NCI-H1048 (cell line): Measurements from ENCODE around the gene XPO1.
"Not testable (repeated sequence)": the region's sequence is repeated elsewhere in the genome, so short reads cannot be mapped to it uniquely, and the experiment has no call there.

Source experiments
- DNase-seq: peaks from one replicate; lab custom pipeline; 2025; lab: John Stamatoyannopoulos, UW

Gene XPO1, protein sequence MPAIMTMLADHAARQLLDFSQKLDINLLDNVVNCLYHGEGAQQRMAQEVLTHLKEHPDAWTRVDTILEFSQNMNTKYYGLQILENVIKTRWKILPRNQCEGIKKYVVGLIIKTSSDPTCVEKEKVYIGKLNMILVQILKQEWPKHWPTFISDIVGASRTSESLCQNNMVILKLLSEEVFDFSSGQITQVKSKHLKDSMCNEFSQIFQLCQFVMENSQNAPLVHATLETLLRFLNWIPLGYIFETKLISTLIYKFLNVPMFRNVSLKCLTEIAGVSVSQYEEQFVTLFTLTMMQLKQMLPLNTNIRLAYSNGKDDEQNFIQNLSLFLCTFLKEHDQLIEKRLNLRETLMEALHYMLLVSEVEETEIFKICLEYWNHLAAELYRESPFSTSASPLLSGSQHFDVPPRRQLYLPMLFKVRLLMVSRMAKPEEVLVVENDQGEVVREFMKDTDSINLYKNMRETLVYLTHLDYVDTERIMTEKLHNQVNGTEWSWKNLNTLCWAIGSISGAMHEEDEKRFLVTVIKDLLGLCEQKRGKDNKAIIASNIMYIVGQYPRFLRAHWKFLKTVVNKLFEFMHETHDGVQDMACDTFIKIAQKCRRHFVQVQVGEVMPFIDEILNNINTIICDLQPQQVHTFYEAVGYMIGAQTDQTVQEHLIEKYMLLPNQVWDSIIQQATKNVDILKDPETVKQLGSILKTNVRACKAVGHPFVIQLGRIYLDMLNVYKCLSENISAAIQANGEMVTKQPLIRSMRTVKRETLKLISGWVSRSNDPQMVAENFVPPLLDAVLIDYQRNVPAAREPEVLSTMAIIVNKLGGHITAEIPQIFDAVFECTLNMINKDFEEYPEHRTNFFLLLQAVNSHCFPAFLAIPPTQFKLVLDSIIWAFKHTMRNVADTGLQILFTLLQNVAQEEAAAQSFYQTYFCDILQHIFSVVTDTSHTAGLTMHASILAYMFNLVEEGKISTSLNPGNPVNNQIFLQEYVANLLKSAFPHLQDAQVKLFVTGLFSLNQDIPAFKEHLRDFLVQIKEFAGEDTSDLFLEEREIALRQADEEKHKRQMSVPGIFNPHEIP (N-terminal part only)

DNA sequence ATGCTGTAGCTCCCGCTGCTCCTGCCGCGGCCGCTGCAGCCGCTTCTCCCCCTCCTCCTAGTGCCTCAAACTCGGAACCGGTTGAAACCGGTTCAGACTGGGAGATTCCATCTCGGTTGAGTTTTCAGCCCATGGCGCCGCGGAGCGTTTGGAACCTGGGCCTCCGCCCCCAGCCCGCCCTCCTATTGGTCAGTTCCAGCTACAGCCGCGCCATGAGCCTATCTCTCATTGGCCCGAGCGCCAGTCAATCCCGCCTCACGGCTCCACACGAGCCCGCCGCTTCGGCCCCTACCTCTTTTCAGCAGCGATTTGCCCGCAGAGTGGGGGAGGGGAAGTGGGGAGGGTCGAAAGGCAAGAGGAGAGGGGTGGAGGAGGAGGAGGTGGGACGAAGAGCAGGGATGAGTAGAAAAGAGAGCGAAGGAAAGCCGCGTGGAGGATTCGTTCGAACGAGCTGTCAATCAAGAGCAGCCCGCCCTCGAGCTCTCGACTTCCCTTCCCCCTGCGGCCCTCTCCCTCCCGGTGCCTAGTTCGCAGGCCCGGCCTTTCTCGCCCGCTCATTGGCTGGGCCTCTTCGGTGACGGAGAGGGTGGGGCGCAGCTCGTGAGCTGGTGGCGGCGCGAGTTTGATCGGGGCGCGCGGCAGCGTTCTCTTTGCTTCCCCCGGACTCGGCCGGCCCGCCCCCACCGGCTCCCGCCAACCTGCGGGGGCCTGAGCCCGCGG, at the start of gene XPO1:
Gene XPO1, minus strand, starts transcription at position 157 of the 720 bp plus-strand sequence. CDS start 4,459 bp downstream, outside the sequence.
- DNase-seq: peak; percentile 99

DNA sequence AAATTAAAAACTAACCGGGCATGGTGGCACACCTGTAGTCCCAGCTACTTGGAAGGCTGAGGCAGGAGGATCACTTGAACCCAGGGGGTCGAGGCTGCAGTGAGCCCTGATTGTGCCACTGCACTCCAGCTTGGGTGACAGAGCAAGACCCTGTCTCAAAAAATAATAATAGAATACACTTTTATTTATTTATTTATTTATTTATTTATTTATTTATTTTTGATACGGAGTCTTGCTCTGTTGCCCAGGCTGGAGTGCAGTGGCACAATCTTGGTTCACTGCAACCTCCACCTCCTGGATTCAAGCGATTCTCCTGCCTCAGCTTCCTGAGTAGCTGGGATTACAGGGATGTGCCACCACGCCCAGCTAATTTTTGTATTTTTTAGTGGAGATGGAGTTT, 48.8 kb upstream of the XPO1 start:
- not testable (repeated sequence) for DNase-seq

DNA sequence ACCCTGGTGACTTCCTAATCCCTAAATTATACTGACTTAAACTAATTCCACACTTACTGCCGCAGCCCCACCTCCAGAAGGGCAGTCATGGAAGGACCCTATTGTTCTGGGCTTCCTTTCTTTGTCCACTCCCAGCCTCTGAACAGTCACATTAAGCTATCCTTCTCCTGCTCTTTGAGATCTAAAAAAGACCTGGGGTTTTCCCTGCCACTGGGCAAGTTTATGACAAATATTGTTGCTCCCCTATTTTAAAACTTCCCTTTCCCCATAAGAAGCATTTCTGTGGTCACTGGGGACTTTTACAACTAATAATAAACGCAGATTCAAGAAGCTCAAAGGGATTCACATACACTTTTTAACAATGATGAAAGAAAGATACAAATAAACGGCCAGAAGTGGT, 47.2 kb upstream of the XPO1 start:
- DNase-seq: no peak

DNA sequence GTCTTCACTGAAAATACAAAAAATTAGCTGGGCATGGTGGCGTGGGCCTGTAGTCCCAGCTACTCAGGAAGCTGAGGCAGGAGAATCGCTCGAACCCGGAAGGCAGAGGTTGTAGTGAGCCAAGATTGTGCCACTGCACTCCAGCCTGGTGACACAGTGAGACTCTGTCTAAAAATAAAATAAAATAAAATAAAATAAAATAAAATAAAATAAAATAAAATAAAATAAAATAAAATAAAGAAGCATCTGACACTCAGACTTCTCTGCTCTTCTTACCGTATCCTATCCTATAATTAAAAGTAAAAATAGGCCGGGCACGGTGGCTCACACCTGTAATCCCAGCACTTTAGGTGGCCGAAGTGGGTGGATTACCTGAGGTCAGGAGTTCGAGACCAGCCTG, 46.2 kb upstream of the XPO1 start:
- DNase-seq: not testable (repeated sequence)

DNA sequence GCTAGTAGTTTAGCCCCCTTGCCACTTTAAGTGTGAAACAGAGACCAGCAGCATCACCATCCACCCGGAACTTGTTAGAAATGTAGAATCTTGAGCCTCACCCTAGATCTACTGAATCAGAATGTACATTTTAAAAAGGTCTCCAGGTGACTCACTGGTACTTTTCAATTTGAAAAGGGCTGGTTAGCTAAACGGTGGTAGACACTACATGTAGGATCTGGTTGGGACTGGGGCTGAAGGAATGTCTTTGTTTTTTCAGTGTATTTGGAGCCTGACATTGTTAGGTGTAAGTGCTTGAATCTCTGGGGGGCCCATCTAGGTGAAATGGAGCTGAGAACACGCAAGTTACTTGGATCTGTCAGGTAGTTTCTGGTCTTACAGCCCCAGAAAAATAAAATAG, 44.0 kb upstream of the XPO1 start:
- DNase-seq: no peak

DNA sequence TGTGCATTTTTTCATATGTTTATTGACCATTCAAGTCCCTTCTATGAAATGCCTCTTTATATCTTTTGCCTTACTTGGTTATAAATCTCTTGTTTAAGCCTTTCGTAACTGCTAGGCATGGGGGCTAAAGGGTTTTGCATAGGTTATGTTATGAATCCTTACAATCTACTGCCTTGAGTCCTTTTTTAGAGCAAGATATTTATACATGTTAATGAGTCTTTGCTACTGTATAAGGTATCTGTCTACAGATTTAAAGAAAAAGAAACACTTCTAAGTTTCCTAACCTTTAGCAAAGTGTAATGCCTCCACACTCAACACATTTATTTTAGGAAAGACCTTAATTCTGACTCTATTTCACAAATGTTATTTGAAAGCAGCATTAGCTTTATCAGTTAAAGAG, 43.6 kb upstream of the XPO1 start:
- no peak for DNase-seq

DNA sequence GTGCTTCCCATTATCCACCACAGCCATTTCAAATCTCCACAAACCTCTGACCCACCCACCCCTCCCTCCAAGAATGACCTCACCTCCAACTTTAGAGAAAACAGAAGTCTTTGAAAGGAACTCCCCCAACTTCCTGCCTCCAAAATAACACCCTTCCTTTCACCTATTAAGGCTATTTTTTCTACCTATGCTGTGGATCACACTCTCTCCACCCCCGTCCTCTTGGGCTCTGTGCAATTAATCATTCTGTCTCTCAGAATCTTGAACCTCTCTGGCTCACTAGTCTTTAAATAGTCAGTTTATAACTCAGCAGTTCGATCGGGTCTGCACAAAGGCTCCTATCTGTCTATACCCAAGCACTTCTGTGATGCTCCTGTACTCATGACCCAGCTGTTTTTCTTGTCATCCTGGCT, 37.3 kb upstream of the XPO1 start:
- no peak for DNase-seq

DNA sequence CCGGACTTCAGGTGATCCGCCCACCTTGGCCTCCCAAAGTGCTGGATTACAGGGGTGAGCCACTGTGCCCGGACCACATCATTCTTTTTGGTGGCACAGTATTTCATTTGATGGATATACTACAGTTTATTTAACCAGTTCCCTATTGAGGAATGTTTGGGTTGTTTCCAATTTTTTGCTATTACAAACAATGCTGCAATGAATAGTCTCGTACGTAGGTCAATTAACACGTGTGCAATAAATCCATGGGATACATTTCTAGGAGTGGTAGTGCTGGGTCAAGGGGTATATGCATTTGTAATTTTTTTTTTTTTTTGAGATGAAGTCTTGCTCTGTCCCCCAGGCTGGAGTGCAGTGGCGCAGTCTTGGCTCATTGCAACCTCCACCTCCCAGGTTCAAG, 28.4 kb upstream of the XPO1 start:
- no peak for DNase-seq

DNA sequence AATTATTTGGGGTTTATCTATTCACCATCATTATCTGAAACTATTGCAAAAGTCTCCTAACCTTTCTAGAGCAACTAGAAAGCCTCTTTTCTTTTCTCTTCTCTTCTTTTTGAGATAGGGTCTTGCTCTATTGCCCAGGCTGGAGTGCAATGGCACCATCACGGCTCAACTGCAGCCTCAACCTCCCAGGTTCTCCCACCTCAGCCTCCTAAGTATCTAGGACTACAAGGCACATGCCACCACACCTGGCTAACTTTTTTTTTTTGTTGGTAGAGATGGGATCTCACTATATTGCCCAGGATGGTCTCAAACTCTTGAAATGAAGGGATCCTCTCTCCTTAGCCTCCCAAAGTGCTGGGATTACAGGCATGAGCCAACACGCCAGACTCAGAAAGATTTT, 24.5 kb upstream of the XPO1 start:
- DNase-seq: no peak

DNA sequence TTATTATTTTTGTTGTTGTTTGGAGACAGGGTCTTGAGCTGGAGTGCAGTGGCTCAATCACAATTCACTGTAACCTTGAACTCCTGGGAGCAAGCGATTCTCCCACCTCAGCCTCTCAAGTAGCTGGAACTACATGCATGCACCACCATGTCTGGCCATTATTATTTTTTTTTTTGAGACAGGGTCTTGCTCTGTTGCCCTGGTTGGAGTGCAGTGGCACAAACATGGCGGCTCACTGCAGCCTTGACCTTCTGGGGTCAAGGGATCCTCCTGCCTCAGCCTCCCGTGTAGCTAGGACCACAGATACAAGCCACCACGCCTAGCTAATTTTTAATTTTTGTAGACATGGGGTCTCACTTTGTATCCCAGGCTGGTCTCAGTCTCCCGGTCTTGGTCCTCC, 20.0 kb upstream of the XPO1 start:
- DNase-seq: no peak

DNA sequence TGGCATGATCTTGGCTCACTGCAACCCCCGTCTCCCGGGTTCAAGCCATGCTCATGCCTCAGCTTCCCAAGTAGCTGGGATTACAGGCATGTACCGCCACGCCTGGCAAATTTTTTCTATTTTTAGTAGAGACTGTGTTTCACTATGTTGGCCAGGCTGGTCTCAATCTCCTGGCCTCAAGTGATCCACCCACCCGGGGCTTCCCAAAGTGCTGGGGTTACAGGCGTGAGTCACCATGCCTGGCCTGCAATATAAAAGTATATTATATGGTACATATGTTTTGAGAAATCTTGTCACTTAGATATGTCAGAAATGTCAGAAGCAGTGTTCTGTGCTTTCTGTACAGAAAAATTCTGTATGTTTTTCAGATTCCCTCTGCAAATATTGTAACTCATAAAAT, 19.2 kb upstream of the XPO1 start:
- no peak for DNase-seq

DNA sequence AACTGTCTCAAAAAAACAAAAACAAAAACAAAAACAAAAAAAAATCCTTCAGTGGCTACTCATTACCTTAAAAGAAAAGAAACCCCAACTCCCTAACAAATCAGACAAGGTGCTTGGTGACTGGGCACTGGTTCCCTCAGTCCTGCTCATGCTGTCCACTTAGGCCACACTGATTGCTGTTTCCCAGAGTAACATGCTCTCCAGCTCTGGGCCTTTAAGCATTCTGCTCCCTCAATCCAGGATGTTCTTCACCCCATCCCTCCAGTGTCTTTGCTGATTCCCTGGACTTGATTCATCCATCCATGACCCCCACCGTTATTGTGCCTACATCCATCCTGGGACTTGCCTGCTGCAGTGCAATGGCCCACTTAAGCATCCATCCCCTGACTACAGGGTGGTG, 16.4 kb upstream of the XPO1 start:
- no peak for DNase-seq

DNA sequence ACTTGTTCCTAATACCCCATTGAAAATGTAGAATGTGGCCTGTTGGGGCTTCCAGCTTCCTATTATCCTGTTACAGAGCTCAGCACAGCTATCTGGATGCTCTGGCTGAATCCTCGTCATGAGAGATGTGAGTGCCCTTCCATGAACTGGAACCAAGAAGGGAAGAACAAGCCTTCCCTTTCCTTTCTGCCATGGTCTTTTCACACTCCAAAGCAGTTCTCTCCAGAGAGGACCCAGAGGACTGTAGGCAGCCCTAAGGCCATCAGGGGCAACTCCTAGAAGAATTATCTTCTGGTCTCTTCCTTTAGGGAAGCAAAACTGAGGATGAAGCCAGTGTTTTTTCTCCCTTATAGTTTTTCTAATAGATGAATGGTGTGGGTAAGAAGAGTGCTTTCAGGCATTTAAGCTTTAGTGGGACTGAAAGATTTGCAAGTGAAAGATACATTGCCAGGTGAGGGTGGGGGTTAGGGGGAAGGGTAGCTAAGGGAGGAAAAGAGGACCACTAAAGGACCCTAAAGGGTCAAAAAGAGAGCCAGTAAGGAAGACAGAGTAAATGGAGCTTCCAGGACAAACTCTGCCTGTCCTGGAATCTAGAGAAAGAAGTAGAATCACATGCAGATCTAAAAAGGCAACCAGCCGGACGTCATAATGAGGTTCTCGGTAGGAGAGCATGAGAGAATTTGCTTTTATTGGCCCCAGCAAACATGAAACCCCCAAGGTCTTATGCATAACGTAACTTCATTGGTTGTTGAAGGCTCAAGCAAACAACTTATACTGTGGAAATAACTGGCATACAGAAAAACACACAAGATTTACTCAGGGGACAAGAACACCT, 12.4 kb upstream of the XPO1 start:
- no peak for DNase-seq

DNA sequence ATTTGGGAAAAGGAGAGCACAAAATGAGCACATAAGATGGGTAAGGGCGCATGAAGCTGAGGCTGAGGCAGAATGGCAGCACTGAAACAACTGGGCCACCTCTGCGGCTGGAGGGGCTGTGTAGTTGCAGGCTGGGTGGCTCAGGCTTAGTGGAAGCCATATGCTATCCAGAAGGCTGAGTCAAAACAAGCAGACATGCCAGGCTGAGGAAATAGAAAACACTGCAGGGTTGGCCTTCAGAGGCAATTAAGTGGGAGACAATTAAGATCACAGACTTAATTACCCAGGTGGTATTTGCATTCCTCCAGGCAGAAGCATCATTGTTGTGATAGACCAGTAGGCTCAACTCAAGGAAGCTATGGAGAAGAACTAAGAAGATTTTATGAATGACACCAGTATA, 11.4 kb upstream of the XPO1 start:
- DNase-seq: no peak

DNA sequence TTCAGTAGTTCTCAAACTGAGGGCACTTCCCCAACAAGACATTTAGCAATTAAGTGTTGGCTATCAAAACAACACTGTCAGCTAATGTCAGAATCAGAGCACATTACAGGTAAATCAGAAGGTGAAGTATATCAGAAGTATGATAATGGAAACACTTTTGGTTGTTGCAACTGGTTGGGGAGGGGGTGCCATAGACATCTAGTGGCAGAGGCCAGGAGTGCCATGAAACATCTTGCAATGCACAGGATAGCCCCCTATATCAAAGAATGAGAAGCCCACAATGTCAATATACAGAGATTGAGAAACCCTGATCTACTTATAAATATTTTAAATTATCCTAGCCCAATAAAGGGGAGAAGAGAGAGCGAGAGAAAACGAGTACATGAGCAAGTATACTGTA, 4.9 kb upstream of the XPO1 start:
- DNase-seq: no peak

DNA sequence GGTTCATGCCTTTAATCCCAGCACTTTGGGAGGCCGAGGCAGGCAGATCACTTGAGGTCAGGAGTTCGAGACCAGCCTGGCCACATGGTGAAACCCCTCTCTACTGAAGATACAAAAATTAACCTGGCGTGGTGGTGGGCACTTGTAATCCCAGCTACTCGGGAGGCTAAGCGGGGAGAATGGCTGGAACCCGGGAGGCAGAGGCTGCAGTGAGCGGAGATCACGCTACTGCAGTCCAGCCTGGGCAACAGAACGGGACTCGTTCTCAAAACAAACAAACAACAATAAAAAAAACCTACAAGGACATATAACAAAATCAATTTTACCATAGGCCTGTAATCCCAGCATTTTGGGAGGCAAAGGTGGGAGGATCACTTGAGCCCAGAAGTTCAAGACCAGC, 2.0 kb upstream of the XPO1 start:
- not testable (repeated sequence) for DNase-seq

DNA sequence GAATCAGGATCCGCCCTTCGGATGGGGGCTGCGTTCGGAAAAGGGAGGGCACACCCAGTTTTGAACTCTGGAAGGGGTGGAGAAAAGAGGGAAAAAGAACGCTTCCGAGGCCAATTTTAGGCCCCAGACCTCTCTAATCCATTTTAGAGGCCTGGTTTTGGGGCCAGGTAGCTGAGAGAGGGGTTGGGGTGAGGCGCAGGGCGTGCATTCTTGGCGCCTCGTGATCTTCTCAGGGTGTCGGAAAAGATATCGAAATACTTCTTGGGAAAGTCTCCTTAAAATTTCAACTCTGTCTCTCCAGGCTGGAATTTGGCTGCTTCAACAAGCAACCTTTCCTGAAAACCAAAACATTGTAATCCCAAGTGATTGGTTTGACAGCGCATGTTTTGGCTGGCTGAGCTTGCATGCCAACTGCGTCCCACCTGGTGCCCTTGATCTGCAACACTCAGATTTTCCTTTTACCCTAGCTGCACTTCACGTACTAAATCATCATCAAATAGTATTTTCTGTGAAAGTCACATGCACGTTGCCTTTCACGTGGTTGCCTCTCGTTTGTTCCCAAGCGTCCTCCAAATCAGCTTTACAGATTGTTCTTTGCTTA, 864 bp upstream of the XPO1 start:
- no peak for DNase-seq

DNA sequence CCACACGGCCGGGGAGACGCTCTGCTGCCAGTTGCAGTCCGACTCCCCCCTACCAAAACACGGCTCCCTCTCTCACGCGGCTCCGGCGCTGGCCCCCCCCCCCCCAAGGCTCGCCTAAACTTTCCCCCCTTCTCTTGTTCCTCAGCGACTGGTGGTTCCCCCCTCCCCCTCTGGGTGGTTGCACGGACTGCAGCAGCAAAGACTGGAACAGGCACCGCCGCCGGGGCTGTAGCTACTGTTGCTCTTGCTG, 281 bp downstream of the XPO1 start:
- DNase-seq: no peak

DNA sequence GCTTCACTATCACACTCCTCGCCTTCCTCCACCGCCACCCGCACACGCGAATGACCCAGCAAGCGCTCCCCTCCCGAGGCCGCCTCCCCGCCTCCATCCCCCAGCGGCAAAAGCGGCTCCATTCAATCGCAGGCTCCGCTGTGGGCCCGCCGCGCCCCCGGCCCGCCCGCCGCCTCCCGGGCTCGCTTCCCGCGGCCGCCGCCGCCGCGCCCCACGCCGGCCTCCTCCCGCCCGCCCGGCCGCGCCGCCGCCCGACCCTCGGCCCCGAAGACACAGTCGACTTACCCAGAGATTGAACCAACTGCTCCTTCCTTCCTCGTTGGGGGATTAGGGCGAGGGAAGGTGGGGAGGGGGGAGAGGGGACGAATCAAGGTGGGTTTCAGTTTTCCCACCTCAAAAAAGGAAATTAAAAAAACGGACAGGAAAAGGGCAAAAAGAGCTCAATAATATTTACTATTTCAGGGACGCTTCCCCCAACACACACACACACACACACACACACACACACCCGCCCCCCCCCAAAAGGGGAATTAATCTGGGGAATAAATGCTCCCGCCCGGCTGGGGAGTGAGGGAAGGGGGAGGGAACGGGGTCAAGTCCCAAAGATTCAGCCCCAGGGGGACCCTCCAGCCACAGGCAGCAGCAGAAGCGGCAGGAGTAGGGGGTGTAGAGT, 743 bp downstream of the XPO1 start:
- DNase-seq: peak; percentile 1

DNA sequence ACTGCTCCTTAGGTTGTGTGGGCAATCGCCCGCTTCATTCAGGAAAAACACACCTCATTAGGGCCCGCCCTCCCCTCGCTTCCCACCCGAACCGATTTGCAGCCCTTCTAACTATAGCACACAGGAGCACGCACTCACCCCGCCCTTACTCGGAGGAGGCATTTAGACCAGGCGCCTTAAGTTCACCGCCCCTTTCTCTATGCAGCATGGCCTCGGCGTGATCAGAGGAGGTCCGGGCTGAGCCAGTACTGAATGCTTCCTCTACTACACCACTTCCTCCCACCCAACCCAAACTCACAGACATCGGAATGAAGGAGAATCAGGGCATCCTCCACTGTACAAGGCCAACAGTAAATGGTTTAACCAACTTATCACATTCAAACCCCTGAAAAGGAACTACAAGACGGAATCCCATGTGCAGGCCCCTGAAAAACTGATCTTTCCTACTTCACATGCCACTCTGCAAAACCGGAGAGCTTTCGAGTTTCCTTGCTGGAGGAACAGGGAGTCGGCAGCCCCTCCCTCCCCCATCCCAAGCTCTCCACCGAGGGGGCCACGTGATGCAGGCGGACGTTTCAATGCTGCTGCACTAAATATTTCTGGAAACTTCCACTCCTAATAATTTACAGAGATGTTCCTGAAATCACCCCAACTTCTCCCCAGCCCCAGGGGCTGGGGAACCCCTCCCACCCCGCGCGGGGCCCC, 1.4 kb downstream of the XPO1 start:
- DNase-seq: peak; percentile 59
